Left lobe of liver (tissue), 2 donors: ENCODE measurements around the gene DNAAF3. TPM values are rescaled to one million over a fixed set of nuclear protein-coding genes. Genes with fewer than 3 reads are reported as not detected.

ENCODE experiments used
- ATAC-seq: fragments of 200-7000 bp; cut with Tn5 transposase; one replicate; pipeline ENCODE4 v1.9.1; 2020; ENCODE audit warnings: mild to moderate bottlenecking, moderate library complexity
- DNase-seq: peaks from one replicate; pipeline ENCODE4 v3.0.0-alpha.2; 2020; ENCODE audit warnings: low spot score
- total RNA-seq: library from RNA; stranded (reverse); gene quantifications from one replicate; pipeline ENCODE4 v1.2.1, GENCODE V29; 2021
- donor health status: DM: no; HTN: no; CAD: no; lungs with moderate emphysema.
- donor health status: DM: no; HTN: yes; CAD: no.

DNAAF3 gene
- total RNA-seq, 1 donor from 2014 or later, result 0.63 TPM

DNA sequence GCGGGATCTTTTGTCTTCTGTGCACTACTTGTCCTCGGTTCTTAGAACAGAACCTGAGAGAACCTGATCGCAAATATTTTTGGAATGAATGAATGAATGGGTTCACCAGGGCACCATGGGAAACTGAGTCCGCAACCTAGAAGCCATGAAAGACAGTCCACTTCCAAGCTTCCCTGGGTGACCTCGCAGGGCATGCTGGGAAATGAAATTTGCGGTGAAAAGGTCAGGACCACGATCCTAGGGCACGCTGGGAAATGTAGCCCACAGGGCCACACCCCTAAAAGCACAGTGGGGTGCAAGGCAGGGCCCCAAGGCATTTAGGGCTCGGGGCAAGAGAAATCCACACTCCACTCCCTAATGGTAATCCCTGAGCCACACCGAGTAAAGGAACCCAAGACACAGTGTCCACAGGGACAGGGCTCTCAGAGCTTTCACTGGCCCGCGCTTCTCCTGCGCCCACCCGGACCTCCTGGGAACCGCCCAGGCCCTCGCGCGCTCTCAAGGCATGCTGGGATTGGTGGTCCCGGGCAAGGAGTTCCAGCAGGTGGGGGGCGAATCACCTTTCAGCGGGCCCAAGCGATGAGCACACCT is 47.9 kb downstream of the DNAAF3 start:
- ATAC-seq, result peak; percentile 60
- peak; percentile 82 for DNase-seq

DNA sequence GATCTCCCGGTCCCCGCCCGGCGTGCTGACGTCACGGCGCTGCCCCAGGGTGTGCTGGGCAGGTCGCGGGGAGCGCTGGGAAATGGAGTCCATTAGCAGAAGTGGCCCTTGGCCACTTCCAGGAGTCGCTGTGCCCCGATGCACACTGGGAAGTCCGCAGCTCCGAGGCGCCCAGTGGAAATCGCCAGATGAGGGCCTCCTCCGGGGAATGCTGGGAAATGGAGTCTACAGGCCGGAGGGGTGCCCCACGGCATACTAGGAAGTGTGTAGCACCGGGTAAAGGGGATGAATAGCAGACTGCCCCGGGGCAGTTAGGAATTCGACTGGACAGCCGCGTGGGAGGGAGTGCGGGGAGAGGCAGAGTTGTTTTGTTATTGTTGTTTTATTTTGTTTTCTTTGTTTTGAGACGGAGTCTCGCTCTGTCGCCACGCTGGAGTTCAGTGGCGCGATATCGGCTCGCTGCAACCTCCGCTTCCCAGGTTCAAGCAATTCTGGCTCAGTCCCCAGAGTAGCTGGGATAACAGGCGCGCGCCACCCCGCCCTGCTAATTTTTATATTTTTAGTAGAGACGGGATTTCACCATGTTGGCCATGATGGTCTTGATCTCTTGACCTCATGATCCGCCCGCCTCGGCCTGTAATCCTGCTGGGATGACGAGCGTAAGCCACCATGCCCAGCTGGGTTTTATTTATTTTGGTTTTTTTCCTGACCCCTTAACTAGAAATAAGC is 48.6 kb downstream of the DNAAF3 start:
- ATAC-seq, result peak; percentile 91
- DNase-seq, result peak; percentile 99

DNA sequence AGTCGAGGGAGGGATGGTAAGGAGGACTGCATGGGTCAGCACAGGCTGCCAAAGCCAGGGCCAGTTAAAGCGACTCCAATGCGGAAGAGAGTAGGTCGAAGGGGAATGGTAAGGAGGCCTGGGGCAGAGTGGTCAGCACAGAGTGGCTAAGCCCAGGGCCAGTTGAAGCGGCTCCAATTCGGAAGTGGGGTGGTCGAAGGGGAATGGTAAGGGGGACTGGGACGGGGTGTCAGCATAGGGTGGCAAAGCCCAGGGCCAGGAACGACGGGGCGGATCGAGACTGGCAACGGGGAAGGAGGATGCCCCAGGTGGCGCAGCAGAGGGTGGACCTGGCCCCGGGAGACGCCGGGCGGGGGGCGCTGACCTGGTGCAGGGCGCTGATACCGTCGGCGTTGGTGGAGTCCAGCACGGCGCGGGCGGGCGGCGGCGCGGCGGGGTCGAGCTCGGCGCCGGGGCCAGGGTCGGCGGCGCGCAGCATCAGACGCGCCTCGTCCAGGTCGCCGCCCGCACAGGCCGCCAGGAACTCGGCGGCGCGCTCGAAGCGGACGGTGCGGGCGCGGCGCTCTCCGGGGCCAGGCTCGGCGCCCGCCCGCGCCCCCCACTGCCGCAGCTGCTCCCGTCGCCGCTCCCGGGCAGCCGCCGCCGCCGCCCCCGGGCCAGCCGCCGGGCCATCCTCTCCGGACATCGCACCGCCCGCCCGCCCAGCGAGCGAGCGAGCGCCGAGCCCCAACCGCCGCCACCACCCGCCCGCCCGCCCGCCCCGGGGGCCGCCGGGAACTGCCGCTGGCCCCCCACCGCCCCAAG is 49.4 kb downstream of the DNAAF3 start, which contains the start of gene PPP1R12C:
TSS of gene PPP1R12C (minus strand) at position 779 of the 804 bp plus-strand sequence. CDS start at position 685, 94 bp downstream.
- DNase-seq (no peak), ATAC-seq (no peak)

DNA sequence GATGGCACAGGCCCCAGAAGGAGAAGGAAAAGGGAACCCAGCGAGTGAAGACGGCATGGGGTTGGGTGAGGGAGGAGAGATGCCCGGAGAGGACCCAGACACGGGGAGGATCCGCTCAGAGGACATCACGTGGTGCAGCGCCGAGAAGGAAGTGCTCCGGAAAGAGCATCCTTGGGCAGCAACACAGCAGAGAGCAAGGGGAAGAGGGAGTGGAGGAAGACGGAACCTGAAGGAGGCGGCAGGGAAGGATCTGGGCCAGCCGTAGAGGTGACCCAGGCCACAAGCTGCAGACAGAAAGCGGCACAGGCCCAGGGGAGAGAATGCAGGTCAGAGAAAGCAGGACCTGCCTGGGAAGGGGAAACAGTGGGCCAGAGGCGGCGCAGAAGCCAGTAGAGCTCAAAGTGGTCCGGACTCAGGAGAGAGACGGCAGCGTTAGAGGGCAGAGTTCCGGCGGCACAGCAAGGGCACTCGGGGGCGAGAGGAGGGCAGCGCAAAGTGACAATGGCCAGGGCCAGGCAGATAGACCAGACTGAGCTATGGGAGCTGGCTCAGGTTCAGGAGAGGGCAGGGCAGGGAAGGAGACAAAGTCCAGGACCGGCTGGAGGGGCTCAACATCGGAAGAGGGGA is 50.1 kb downstream of the DNAAF3 start:
- peak; percentile 62 for DNase-seq
- ATAC-seq, result peak; percentile 33

DNA sequence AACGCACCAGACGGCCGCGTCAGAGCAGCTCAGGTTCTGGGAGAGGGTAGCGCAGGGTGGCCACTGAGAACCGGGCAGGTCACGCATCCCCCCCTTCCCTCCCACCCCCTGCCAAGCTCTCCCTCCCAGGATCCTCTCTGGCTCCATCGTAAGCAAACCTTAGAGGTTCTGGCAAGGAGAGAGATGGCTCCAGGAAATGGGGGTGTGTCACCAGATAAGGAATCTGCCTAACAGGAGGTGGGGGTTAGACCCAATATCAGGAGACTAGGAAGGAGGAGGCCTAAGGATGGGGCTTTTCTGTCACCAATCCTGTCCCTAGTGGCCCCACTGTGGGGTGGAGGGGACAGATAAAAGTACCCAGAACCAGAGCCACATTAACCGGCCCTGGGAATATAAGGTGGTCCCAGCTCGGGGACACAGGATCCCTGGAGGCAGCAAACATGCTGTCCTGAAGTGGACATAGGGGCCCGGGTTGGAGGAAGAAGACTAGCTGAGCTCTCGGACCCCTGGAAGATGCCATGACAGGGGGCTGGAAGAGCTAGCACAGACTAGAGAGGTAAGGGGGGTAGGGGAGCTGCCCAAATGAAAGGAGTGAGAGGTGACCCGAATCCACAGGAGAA is 50.9 kb downstream of the DNAAF3 start:
- DNase-seq (no peak), ATAC-seq (no peak)

DNA sequence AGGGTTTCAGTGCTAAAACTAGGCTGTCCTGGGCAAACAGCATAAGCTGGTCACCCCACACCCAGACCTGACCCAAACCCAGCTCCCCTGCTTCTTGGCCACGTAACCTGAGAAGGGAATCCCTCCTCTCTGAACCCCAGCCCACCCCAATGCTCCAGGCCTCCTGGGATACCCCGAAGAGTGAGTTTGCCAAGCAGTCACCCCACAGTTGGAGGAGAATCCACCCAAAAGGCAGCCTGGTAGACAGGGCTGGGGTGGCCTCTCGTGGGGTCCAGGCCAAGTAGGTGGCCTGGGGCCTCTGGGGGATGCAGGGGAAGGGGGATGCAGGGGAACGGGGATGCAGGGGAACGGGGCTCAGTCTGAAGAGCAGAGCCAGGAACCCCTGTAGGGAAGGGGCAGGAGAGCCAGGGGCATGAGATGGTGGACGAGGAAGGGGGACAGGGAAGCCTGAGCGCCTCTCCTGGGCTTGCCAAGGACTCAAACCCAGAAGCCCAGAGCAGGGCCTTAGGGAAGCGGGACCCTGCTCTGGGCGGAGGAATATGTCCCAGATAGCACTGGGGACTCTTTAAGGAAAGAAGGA is 51.8 kb downstream of the DNAAF3 start:
- no peak for DNase-seq
- no peak for ATAC-seq

DNA sequence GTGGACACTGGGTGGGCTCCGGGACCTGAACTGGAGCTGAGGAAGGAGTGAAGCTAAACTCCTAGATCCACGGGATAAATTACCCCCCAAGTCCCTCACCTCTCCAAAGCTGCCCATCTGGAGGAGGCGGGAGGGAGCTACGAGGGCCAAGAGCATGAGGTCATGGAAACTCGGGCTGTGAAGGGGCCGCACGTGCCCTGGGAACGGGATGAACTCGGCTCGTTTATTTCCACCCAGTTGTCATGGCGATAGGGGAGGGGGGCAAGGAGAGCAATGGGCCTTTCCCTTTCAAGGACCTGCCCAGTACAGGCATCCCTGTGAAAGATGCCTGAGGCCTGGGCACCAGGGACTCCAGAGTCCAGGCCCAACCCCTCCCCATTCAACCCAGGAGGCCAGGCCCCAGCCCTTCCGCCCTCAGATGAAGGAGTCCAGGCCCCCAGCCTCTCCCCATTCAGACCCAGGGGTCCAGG is 52.8 kb downstream of the DNAAF3 start:
- DNase-seq, result no peak
- no peak for ATAC-seq

DNA sequence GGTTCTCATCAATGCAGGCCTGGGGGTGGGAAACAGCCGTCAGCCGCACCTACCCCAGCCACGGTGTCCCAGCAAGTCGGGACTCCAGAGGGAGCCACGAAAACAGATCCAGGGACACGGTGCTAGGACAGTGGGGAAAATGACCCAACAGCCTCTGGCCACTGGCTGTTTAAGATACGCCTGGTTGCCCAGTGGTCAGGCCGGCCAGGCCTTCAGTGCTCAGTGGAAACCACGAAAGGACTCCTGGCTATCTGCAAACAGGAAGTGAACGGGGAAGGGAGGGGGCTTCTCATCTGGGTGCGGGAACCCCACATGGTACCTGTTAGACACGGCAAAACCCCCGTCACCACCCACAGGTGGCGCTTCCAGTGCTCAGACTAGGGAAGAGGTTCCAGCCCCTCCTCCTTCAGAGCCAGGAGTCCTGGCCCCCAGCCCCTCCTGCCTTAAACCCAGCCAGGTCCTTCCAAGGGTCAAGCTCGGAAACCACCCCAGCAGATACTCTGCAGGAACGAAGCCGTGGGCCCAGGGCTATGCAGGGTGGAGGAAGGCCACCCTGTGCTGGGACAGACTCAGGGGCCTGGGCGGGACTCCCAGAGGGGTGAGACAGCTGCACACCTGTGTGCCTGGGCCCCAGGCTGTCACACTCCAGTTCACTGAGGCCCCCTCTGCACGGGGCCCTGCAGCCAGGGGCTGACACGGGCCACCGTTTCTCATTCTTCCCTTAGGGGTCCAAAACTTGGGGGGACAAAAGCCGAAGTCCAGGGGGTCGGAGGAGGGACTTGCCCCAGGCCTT is 53.4 kb downstream of the DNAAF3 start:
- DNase-seq (no peak), ATAC-seq (no peak)

DNA sequence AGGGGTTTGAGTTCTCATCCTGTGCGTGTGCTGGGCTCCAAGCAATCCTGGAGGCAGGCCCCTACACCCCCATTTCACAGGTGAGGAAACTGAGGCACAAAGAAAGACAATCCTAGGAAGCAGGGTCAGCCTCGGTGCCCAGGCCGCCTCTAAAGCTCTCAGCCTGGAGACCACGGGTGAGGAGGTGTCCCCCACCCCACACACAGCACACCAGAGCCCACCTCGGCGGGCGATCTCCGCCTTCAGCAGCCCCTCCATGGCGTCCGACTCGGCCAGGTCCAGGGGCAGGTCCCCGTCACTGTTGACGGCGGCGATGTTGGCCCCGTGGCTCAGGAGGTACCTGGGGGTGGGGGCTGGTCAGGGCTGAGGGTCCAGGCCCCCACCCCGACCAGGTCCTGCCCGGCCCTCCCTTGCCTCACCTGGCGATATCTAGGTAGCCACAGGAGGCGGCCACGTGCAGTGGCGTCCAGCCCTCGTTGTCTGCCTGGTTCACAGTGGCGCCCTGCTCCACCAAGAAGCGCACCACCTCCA is 54.1 kb downstream of the DNAAF3 start:
- DNase-seq, result no peak

DNA sequence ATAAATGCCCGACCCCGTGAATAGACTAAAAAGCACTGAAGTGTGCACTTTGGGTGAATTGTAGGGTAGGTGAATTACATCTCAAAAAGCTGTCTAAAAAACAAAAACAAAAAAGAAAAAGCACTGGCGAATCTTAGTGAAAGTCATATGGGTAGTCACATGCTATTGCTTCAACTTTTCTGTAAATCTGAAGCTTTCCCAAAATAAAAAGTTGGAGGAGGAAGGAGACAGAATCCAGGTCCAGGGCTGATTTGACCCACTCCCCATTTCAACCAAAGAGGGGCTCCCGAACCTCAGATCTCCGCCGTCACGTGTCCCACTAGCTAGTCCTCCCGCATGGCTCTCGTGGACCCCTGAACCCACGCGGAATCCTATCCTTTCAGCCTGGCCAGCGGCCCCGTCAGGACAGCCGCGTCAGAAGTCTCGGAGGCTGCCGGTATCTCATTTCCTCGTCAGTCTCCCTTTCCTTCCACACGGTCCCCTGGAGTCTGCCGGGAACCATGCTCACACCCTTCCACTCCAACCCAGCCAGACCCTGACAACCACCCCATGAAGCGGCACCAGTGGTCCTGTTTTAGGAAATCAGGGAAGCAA is 55.1 kb downstream of the DNAAF3 start:
- no peak for ATAC-seq
- DNase-seq, result no peak

More for the DNA sequence above, 54.1 kb downstream of the DNAAF3 start:
- no peak for ATAC-seq

DNA sequence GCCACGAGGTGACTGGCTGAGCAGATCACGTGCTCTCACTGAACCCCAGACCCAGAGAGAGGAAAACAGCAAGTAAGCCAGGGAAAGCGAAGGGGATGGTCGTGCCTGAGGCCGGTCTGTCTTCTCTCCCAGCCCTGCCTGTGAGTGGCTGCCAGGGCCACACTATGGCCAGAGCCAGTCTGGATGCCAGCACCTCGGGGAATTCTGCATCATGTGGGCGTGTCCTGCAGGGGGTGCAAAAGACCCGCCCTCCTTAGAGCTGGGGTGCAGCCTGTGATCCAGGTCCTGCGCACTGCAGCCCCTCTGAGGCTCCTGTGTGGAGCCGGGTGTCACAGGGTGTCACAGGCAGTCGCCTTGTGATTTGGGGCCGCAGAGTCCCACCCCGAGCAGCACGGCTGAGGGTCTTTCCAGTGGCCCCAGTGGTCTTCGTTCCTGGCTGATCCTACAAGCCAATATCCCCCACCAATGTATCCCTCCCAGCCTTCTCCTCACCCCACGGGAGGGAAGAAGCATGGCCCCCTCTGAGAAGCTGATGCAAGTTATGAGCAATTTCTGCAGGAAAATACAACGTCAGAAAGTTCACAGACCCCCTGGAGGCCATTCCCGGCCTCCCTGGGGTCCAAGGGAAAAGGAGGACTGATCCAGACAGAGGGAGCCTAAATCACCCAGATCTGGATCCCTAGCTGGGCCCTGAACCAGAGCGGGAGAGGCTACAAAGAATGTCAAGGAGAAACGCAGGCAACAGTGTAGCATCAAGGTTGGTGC is 56.7 kb downstream of the DNAAF3 start:
- no peak for ATAC-seq
- DNase-seq, result no peak

Other genes with a start within 250 kb of the DNAAF3 start
- gene NLRP7, start 219.1 kb downstream of the DNAAF3 start, total RNA-seq, result not detected
- 0.78 TPM for gene NLRP2, start 200.2 kb downstream of the DNAAF3 start, total RNA-seq
- gene GP6, start 128.3 kb downstream of the DNAAF3 start, total RNA-seq, result not detected
- 9.7 TPM for gene RDH13, start 103.5 kb downstream of the DNAAF3 start, total RNA-seq
- 0.53 TPM for gene EPS8L1, start 90.7 kb downstream of the DNAAF3 start, total RNA-seq
- gene PPP1R12C, start 49.0 kb downstream of the DNAAF3 start, total RNA-seq, result 46.5 TPM
- gene TNNT1, start 17.4 kb downstream of the DNAAF3 start, total RNA-seq, result 0.18 TPM
- not detected for gene TNNI3, start 8.9 kb downstream of the DNAAF3 start, total RNA-seq
- 0.20 TPM for gene SYT5, start 13.7 kb upstream of the DNAAF3 start, total RNA-seq
- gene PTPRH, start 42.9 kb upstream of the DNAAF3 start, total RNA-seq, result 6.3 TPM
- gene TMEM86B, start 62.1 kb upstream of the DNAAF3 start, total RNA-seq, result 15.5 TPM
- 30.3 TPM for gene PPP6R1, start 92.4 kb upstream of the DNAAF3 start, total RNA-seq
- gene HSPBP1, start 113.5 kb upstream of the DNAAF3 start, total RNA-seq, result 15.7 TPM
- gene BRSK1, start 117.4 kb upstream of the DNAAF3 start, total RNA-seq, result 0.55 TPM
- gene TMEM150B, start 158.7 kb upstream of the DNAAF3 start, total RNA-seq, result 1.2 TPM
- gene KMT5C, start 173.3 kb upstream of the DNAAF3 start, total RNA-seq, result 4.5 TPM
- gene COX6B2, start 188.1 kb upstream of the DNAAF3 start, total RNA-seq, result not detected
- gene GARIN5B, start 196.6 kb upstream of the DNAAF3 start, total RNA-seq, result not detected
- not detected for gene IL11, start 203.8 kb upstream of the DNAAF3 start, total RNA-seq
- not detected for gene TMEM190, start 210.2 kb upstream of the DNAAF3 start, total RNA-seq
- 26.6 TPM for gene TMEM238, start 217.7 kb upstream of the DNAAF3 start, total RNA-seq
- 515 TPM for gene RPL28, start 219.3 kb upstream of the DNAAF3 start, total RNA-seq
- gene UBE2S, start 241.2 kb upstream of the DNAAF3 start, total RNA-seq, result 5.6 TPM